GM18511 (cell line): ENCODE data around the gene SNRNP200.
"Not testable (repeated sequence)": the region's sequence is repeated elsewhere in the genome, so short reads cannot be mapped to it uniquely, and the experiment has no call there.

Experiments
- ATAC-seq: cut with Tn5 transposase; IDR thresholded peaks from one replicate; pipeline ENCODE4 v1.9.1; 2021; ENCODE audit warnings: mild to moderate bottlenecking, moderate library complexity; ENCODE audit not compliant: unreplicated experiment

The SNRNP200 gene

DNA sequence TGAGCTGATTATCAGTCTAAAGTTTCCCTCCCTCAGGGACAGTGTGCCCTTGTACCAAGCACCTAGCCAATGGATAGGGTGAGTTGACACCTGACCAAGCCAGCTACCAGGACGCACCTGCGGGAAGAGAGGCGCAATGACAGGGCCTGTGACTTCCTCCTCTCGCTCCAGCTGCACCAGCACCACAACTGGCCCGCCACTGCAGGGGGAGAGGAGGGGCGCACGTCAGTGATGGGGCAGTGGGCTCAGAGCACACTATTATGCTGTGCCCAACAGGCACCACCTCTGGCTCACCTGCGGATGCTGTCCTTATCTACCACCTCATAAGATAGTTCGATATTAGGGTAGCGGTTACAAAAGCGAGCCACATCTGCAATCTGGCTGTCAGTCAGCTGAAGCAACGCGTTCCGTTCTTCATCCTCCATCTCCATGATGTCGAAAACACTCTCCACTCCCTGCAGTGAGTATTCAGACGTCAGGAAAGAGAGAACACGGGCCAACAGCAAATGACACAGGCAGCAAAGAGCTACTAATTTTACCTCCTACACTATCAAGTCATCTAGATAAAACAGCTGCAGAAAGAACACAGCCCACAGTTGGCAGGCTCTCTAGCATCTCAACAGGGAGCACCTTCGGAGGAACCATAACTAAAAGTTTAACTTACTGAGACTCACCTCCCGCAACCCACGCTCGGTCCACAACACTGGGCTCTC is 28.4 kb downstream of the SNRNP200 start:
- ATAC-seq: no peak

GRCh38 chr2:96274355-96275056 is 30.8 kb downstream of the SNRNP200 start:
- ATAC-seq: no peak

- ATAC-seq: no peak
Measured at GRCh38 chr2:96273763-96274162, 31.6 kb downstream of the SNRNP200 start.

- ATAC-seq: no peak
Measured at GRCh38 chr2:96271995-96272394, 33.4 kb downstream of the SNRNP200 start.

- ATAC-seq: no peak
Measured at GRCh38 chr2:96267159-96267971, 38.0 kb downstream of the SNRNP200 start.

DNA sequence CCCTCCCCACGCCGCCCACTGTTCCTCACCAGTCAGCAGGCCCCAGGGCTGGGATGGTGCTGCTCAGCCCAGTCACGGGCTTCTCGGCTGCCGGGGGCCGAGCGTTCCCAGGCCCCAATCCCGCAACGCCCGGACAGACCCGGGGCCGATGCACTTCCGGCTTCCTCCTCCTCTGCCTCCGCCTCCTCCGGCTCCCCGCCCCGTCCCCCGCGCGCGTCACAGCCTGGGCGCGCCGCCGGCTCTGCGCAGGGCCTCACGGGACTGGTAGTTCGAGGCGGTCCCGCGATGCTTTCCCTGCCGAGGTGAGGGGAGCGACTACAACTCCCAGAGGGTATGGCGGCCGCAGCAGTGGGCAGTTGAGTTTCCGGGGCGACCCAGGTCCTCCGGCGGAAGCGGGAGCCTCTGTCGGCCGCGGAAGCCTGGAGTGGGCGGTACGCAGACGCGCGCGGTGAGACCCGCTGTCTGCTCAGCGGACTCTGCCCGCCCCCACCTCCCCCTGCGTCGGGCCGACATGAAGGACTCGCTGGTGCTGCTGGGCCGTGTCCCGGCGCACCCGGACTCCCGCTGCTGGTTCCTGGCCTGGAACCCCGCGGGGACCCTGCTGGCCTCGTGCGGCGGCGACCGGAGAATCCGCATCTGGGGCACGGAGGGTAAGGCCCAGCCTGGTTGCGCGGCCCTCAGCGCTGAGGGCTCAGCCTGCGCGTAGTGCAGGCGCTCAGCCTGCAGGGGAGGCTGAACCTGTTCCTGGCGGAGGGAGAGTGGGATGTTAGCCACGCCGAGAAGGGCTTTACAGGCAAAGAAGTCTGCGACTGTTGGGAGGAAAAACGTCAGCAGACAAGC is 39.3 kb downstream of the SNRNP200 start, which contains the start of the genes CIAO1 and TMEM127:
Gene CIAO1, plus strand, starts transcription at position 386 of the 840 bp plus-strand sequence. Its CDS starts 126 bp downstream, at position 512.
Gene TMEM127, minus strand, starts transcription at position 158 of the 840 bp plus-strand sequence. CDS start 616 bp downstream, outside the sequence.
- ATAC-seq: peak; percentile 94

- peak; percentile 27 for ATAC-seq
Measured at GRCh38 chr2:96265349-96265839, 40.0 kb downstream of the SNRNP200 start.

DNA sequence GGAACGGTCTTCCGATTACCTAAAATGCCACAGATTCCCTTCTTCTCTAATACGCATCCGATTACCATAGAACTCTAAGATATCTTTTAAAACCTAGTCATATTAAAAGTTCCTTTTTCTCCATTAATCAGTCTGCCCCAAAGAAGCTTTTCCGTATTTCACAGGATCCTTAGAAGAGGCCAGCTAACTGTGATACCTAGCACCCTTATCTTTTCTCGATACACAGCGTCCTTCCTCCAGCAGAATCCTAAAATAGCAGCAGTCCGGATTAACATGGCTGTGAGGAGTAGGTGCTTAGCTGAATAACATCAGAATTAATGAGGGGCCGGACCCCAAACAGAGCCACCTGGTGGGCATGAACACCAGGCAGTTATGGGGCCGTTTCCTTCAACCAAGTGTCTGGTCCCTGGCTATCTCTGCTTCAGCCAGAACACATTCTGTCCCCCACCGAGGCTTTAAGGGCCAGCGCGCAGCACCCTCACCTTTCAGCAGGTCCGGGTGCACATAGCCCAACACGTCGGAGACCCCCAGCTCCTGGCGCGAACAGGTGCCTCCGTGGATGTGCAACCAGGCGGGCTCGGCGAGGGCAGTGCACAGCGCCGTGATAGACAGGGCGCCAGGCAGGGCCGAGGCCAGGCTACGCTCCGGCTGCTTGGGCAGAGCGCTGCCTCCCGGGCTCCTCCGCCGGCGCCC is 40.5 kb downstream of the SNRNP200 start:
- ATAC-seq: peak; percentile 3

- ATAC-seq: no peak
Measured at GRCh38 chr2:96264086-96264485, 41.3 kb downstream of the SNRNP200 start.

DNA sequence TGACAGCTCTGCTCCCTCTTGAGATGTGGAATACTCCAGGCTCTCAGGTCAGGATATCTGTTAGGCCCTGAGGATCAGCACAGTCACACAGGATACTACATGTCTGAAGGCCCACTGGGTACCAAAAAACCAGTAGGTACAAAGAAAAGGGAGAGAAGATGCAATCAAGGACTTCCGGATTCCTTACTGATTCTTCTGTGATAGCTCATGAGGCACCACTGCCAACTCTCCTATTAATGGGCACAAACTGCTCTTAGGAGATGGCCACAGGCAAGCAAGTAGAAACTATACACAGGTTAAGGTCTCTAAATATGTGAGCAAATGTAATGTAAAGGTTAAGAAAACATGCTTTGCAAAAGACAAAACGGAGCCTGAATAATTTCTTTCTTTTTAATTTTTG is 43.0 kb downstream of the SNRNP200 start:
- ATAC-seq: no peak

- ATAC-seq: no peak
Measured at GRCh38 chr2:96261328-96262003, 43.9 kb downstream of the SNRNP200 start.

DNA sequence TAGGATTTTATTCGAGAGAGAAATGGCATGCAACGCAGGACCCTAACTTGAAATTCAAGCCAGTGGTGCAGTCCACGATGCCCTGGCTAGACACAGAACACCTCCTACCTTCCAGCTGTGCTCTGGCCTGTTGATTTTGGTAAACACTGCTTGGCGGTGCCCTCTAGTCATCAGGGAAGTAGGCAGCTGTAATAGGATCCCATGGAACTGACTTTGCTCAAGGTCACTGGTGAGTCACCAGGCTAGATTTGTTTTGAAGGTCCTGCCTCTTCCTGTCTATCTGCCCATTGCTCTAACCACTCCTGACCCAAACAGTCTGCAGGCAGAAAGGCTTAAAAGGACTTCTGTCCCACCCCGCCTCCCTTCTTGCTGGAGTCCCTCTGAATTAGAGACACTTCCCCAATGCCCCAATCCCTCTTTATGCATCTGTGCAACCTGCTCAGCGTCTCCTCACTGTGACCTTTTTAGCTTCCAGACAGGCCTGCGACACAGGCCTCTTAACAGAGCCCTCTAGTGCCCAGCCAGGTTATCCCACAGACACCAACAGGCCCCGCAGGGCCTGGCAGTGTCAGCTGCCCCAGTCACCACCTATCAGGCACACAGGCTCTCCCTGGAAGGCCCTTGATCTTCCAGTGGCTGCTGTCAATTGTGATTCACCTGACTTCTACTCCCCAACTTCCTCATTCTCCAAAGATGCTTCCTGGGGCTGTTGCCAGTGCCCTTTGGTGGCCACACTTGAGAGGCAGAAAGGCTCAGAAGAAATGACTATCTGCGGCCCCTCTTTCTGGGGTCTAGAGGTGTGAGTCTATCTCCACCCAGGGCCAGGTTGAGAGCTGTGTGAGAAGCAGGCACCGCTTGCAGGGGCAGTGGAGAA is 44.7 kb downstream of the SNRNP200 start:
- ATAC-seq: peak; percentile 39

DNA sequence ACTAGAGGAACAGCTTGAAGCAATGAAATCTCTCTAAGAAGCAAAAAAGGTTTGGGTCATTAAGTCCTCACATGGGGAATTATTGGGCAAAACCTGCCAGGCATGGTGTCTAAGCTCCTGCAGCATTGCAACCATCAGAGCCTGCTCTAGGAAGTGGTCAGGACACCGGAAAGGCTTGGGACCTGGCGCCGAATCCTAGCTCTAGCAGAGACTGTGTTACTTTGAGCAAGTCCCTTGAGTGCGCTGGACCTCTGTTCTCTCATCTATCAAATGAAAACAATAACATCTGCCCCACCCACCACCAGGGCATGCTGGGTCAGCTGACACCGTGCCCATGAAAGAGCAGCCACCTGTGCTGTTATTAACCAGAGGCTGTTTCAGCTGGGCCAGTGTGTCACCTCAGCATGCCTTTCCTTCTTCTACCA is 45.8 kb downstream of the SNRNP200 start:
- ATAC-seq: no peak

- no peak for ATAC-seq
Measured at GRCh38 chr2:96258166-96259022, 47.0 kb downstream of the SNRNP200 start.

DNA sequence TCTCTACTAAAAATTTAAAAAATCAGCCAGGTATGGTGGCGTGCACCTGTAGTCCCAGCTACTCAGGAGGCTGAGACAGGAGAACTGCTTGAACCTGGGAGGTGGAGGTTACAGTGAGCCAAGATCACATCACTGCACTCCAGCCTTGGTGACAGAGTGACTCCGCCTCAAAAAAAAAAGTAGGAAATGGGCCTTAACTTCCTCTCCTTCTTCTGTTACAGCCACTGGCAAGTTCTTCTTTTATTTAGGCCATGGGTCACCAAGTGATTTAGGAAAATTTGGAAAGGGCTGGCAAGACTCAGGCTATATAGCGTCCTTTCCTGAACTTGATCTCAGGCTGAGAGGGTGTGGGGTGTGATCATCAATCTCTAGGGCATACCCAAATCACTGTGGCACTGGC is 47.6 kb downstream of the SNRNP200 start:
- not testable (repeated sequence) for ATAC-seq

DNA sequence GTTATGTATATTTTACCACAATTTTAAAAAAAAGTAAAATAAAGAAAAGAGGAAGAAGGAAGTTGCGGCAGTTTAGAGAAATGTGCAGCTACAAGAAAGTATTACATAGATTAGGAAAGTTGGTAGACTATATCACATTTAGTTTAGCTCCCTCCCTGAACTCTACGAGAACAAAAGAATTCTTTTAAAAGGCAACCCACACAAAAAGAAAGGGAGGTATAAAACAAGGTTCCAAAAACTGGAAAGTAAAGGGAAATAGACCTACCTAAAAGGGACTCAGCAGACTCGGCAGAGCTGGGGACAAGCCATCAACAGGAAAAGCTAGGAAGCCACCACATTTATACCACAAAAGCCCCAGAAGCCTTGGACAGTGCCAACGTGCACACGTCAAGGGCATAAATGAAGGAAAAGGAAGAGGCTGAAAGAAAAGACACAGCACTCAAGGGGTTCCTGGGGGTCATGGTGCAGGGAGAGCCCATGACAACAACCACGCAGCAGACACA is 48.7 kb downstream of the SNRNP200 start:
- ATAC-seq: no peak

DNA sequence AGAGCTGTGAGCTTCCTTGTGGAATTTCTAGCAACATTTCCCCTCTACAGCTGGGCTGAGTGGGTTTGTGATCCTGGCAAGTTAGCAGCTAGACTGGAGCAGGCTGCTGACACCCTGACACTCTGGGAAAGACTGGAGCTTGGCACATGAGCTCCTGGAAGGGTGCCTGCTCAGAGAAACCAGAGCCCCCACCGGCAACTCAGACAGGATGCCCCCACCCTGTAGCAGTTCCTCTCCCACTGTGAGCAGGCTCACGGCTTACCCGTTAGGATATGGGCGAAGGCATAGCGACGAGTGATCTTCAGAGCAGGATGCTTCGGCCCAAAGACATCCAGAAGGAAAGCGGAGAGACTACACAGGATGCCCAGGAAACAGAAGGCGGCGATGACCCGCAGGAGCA is 50.8 kb downstream of the SNRNP200 start:
- ATAC-seq: no peak
